HepG2 (cell line): ENCODE data around the gene TEF. TPM values are rescaled to one million over a fixed set of nuclear protein-coding genes. Genes with fewer than 3 reads are reported as not detected.

Experiments used
- ATAC-seq: fragments of 200-7000 bp; cut with Tn5 transposase; 3 replicates; pipeline ENCODE4 v1.9.1; 2020; ENCODE audit warnings: mild to moderate bottlenecking, moderate library complexity
- BruUV-seq: library from RNA; stranded (reverse); fragments of 400-500 nt; replicated peaks from 2 replicates; lab custom pipeline; 2021; lab: Mats Ljungman, UMichigan
- CTCF ChIA-PET: fragments of 300-600 bp; formaldehyde crosslinking; extraction: SDS; loops from one replicate; lab custom pipeline; 2021; ENCODE audit warnings: low total read pairs, inconsistent platforms, low intra/inter-chr PET ratio; lab: Yijun Ruan, JAX
- POLR2A ChIA-PET: fragments of 350-600 bp; sonication (Branson Sonifier 250); formaldehyde crosslinking; loops from one replicate; lab custom pipeline; 2020; ENCODE audit warnings: antibody characterized with exemption, inconsistent platforms; lab: Yijun Ruan, JAX
- DNase-seq: peaks from one replicate; pipeline ENCODE4 v3.0.0-alpha.2; 2015; ENCODE audit warnings: low spot score
- FAIRE-seq: peaks from 3 replicates; lab custom pipeline; 2011; peaks lifted over from hg19 to GRCh38; lab: Jason Lieb, UNC
- H2AFZ ChIP-seq: one replicate; pipeline ENCODE4 v1.6.1; 2011; ENCODE audit warnings: low read length, inconsistent platforms
- H3K27ac ChIP-seq: fragments of 300-600 bp; 3 replicates; pipeline ENCODE4 v1.8.0; 2011; ENCODE audit warnings: mixed run types, mild to moderate bottlenecking, mixed read lengths, low read length, inconsistent platforms; ENCODE audit not compliant: insufficient read depth; ENCODE audit errors: extremely low read length
- H3K27me3 ChIP-seq, 2 experiments: fragments of 200-600 bp in 1 of 2; 2 replicates in 1 of 2; 3 replicates in 1 of 2; pipeline versions ENCODE4 v1.6.0 to v1.8.0; 2011; ENCODE audit warnings: low read length in 2 of 2, mild to moderate bottlenecking in 2 of 2, moderate library complexity in 2 of 2, inconsistent platforms in 1 of 2; ENCODE audit not compliant: insufficient read depth in 2 of 2, control insufficient read depth in 1 of 2
- H3K36me3 ChIP-seq, 2 experiments: fragments of 200-600 bp in 1 of 2; replicated peaks in 1 of 2; 2 replicates in 1 of 2; 3 replicates in 1 of 2; pipeline versions ENCODE4 v1.5.1 to v1.8.0; 2011; ENCODE audit warnings: low read length in 2 of 2, inconsistent platforms in 1 of 2; ENCODE audit not compliant: insufficient read depth in 2 of 2, control insufficient read depth in 1 of 2
- H3K4me1 ChIP-seq: 2 replicates; pipeline ENCODE4 v1.5.1; 2012; ENCODE audit warnings: low read length, inconsistent platforms; ENCODE audit not compliant: insufficient read depth
- H3K4me2 ChIP-seq: 2 replicates; pipeline ENCODE4 v1.6.0; 2011; ENCODE audit warnings: low read depth, low read length, inconsistent platforms
- H3K4me3 ChIP-seq, 3 experiments: fragments of 200-600 bp in 1 of 3; sonication (generic), shearing (Covaris generic) in 1 of 3; replicated peaks in 1 of 3; 2 replicates each; pipeline ENCODE4 v1.5.1; 2011 to 2016; ENCODE audit warnings: low read length in 3 of 3, inconsistent platforms in 2 of 3, low read depth in 2 of 3, mild to moderate bottlenecking in 2 of 3, control low read depth in 1 of 3, mixed read lengths in 1 of 3; ENCODE audit not compliant: insufficient read depth in 1 of 3
- H3K79me2 ChIP-seq: one replicate; pipeline ENCODE4 v1.6.1; 2011; ENCODE audit warnings: low read length, inconsistent platforms; ENCODE audit not compliant: insufficient read depth
- H3K9ac ChIP-seq: 2 replicates; pipeline ENCODE4 v1.6.0; 2011; ENCODE audit warnings: mild to moderate bottlenecking, low read depth, low read length, inconsistent platforms; ENCODE audit not compliant: insufficient read depth
- H3K9me3 ChIP-seq: 2 replicates; pipeline ENCODE4 v1.5.1; 2012; ENCODE audit warnings: mild to moderate bottlenecking, low read length
- H4K20me1 ChIP-seq: 2 replicates; pipeline ENCODE4 v1.6.0; 2011; ENCODE audit warnings: inconsistent platforms, mild to moderate bottlenecking, low read length, moderate library complexity; ENCODE audit not compliant: insufficient read depth
- HNF4A ChIP-seq: sonication (generic); formaldehyde crosslinking; IDR thresholded peaks from 2 replicates; pipeline ENCODE4 v1.4.0; 2020; ENCODE audit warnings: missing genetic modification reagents
- NCOA1 ChIP-seq: sonication (generic); formaldehyde crosslinking; IDR thresholded peaks from 2 replicates; pipeline ENCODE4 v1.9.0; 2021; ENCODE audit warnings: missing genetic modification reagents
- NR2F6 ChIP-seq, 2 experiments: IDR thresholded peaks; 2 replicates each; pipeline ENCODE4 v1.6.1; 2016; ENCODE audit warnings: antibody characterized with exemption in 1 of 2, mild to moderate bottlenecking in 1 of 2
- PPARG ChIP-seq: conservative IDR thresholded peaks from 2 replicates; pipeline ENCODE4 v1.6.1; 2016; ENCODE audit warnings: missing biosample characterization, missing genetic modification reagents
- TSC22D2 ChIP-seq: sonication (generic); formaldehyde crosslinking; IDR thresholded peaks from 2 replicates; pipeline ENCODE4 v1.5.1; 2020; ENCODE audit warnings: missing genetic modification reagents, mild to moderate bottlenecking, borderline replicate concordance
- YEATS4 ChIP-seq: sonication (generic); formaldehyde crosslinking; IDR thresholded peaks from 2 replicates; pipeline ENCODE4 v1.4.0; 2020; ENCODE audit warnings: missing genetic modification reagents, borderline replicate concordance
- ZBTB20 ChIP-seq: sonication (generic); formaldehyde crosslinking; IDR thresholded peaks from 2 replicates; pipeline ENCODE4 v1.8.1; 2023; ENCODE audit warnings: missing genetic modification reagents, low read depth, mild to moderate bottlenecking, borderline replicate concordance
- WGBS: methylation state at CpG from one replicate; pipeline ENCODE4 v1.1.6; 2017; ENCODE audit warnings: low lambda C conversion rate; 5-methylcytosine and 5-hydroxymethylcytosine counted together
- in situ Hi-C: cut with HindIII; loops from 2 replicates; pipeline ENCODE4 v1.10.0; 2017; ENCODE audit warnings: low pct_unique_long_range_greater_than_20kb; ENCODE audit not compliant: extremely low pct_ligation_motif_present
- intact Hi-C: fragments of 100-400 bp; cut with micrococcal nuclease; formaldehyde crosslinking; loops from one replicate; pipeline ENCODE4 v1.10.0; 2022; ENCODE audit not compliant: unreplicated experiment
- polyA plus RNA-seq, 8 experiments: library from polyadenylated mRNA; depleted of rRNA in 3 of 8; stranded (reverse) in 7 of 8; unstranded in 1 of 8; fragments of >200 nt; fragmentation: Illumina TruSeq in 4 of 8; extraction: Trizol in 4 of 8; gene quantifications; 2 replicates each; pipeline versions ENCODE4 v1.2.1 to v1.2.3, GENCODE V29; 2011 to 2016; ENCODE audit warnings: low read depth in 4 of 8, missing spikeins in 1 of 8, mixed read lengths in 1 of 8; ENCODE audit not compliant: insufficient read depth in 1 of 8
- total RNA-seq, 5 experiments: library from RNA; depleted of rRNA; stranded (reverse); fragments of >200 nt; fragmentation: Illumina TruSeq; extraction: Trizol; gene quantifications; 2 replicates each; pipeline ENCODE4 v1.2.3, GENCODE V29; 2016; ENCODE audit warnings: low read depth in 1 of 5
- TF ChIP-seq, protein P1 (sequence below): sonication (generic); formaldehyde crosslinking; conservative IDR thresholded peaks from 2 replicates; pipeline ENCODE4 v1.4.0; 2020; ENCODE audit warnings: mild to moderate bottlenecking, missing genetic modification reagents, moderate library complexity

TEF gene
- total and polyA plus RNA-seq, 2 of the 13 experiments (the other 11 are each of a cell fraction or from before 2014, with no cell fraction given): 7.6 to 11.2 TPM

DNA sequence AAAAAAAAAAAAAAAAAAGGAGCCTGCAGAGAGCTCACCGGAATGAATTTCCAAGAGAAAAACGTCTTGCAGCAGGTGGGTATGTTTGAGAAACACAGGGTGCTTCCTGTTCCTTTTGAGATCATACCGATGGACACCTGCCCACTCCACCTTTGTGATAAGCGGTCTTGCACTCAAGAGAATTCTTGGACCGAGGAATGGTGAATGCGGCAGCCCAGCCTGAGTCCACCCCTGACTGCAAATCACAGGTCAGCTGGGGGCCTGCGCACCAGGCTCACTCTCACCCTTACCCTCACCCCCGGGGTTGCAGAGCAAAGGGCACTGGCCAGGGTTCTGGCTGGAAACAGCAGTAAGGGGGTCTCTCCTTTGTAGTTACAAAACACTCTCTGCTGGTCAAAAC is 16.8 kb upstream of the TEF start (continued):
- TF ChIP-seq, protein P1, sequence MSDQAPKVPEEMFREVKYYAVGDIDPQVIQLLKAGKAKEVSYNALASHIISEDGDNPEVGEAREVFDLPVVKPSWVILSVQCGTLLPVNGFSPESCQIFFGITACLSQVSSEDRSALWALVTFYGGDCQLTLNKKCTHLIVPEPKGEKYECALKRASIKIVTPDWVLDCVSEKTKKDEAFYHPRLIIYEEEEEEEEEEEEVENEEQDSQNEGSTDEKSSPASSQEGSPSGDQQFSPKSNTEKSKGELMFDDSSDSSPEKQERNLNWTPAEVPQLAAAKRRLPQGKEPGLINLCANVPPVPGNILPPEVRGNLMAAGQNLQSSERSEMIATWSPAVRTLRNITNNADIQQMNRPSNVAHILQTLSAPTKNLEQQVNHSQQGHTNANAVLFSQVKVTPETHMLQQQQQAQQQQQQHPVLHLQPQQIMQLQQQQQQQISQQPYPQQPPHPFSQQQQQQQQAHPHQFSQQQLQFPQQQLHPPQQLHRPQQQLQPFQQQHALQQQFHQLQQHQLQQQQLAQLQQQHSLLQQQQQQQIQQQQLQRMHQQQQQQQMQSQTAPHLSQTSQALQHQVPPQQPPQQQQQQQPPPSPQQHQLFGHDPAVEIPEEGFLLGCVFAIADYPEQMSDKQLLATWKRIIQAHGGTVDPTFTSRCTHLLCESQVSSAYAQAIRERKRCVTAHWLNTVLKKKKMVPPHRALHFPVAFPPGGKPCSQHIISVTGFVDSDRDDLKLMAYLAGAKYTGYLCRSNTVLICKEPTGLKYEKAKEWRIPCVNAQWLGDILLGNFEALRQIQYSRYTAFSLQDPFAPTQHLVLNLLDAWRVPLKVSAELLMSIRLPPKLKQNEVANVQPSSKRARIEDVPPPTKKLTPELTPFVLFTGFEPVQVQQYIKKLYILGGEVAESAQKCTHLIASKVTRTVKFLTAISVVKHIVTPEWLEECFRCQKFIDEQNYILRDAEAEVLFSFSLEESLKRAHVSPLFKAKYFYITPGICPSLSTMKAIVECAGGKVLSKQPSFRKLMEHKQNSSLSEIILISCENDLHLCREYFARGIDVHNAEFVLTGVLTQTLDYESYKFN (CRISPR knock-in tag): peak; percentile 50
- TF ChIP-seq PPARG (peak; percentile 47; the same call in 1 of the 2 replicates), HNF4A (CRISPR knock-in tag) (peak; percentile 74), NR2F6 (IDR thresholded peaks at IDR 0.05) (0 out of 2 replicates have a peak, but pooled peaks have one; percentile 26), NR2F6 (CRISPR knock-in tag; IDR thresholded peaks at IDR 0.05) (no peak)

DNA sequence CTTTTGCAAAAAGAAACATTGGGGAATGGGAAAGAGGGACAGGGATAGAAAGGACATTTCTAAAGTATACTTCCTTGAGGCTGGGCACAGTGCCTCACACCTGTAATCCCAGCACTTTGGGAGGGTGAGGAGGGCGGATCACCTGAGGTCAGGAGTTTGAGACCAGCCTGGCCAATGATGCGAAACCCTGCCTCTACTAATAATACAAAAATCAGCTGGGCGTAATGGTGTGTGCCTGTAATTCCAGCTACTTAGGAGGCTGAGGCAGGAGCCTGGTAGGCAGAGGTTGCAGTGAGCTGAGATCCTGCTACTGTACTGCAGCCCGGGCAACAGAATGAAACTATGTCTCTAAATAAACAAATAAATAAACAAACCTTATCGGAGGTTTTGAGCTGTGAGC is 16.3 kb upstream of the TEF start:
- Histone ChIP-seq H4K20me1 (no peaks in the 10 kb centered on the region), H2AFZ (no peak overlapping the region), H3K27me3 (no peaks in the 10 kb centered on the region; a peak in 1 of 5 replicates), H3K36me3 (no peaks in the 10 kb centered on the region), H3K27ac (no peak overlapping the region), H3K4me3 (peak overlapping the region in 1 of 3 experiments; percentile 15; a peak in 1 of 6 replicates), H3K4me1 (peaks cover 61% of the 10 kb centered on the region), H3K79me2 (no peaks in the 10 kb centered on the region), H3K4me2 (peak overlapping the region; percentile 94), H3K9ac (no peak overlapping the region), H3K9me3 (no peaks in the 10 kb centered on the region)
- FAIRE-seq (no peak), DNase-seq (no peak), ATAC-seq (no peak)
- POLR2A ChIA-PET: interaction anchor here (7.5 kb wide), 1 partner anchor 16 kb away, joined by 135 read pairs; the partner anchor contains the start of gene TEF
- BruUV-seq: no TSS peak
- in situ Hi-C loops (no loop called here), intact Hi-C loops (loop anchor here (10.0 kb wide), 1 partner anchor 61 kb away; the partner anchor contains the start of gene ZC3H7B)
- 41% methylated on average over 5 of the region's 5 CpGs for WGBS
- CTCF ChIA-PET: no interaction called here
- TF ChIP-seq TSC22D2 (CRISPR knock-in tag) (no peak), NCOA1 (CRISPR knock-in tag) (0 out of 2 replicates have a peak, but pooled peaks have one; percentile 31), YEATS4 (CRISPR knock-in tag) (no peak), ZBTB20 (CRISPR knock-in tag) (no peak)
